ENCODE measurements around the gene UCK1.

UCK1 gene

GRCh38 chr9:131530920-131531832 lies at the start of gene UCK1:
Gene UCK1 (minus strand): TSS chr9:131531263. CDS start chr9:131531174, 89 bp downstream.
- H3K9ac ChIP-seq (ENCODE audit: insufficient read length, low read depth) = peak within 1 kb of the TSS; percentile 94
- peak; percentile 77 for DNase-seq (ENCODE audit: low read depth, low spot score)
- TF ChIP-seq SUZ12 (IDR thresholded peaks at IDR 0.05; ENCODE audit: extremely low read depth, insufficient read depth, insufficient read length) (no peak), YY1 (IDR thresholded peaks at IDR 0.05; ENCODE audit: insufficient read depth, insufficient read length) (no peak), ZNF274 (IDR thresholded peaks at IDR 0.05; ENCODE audit: low read depth, low read length) (no peak)

DNA sequence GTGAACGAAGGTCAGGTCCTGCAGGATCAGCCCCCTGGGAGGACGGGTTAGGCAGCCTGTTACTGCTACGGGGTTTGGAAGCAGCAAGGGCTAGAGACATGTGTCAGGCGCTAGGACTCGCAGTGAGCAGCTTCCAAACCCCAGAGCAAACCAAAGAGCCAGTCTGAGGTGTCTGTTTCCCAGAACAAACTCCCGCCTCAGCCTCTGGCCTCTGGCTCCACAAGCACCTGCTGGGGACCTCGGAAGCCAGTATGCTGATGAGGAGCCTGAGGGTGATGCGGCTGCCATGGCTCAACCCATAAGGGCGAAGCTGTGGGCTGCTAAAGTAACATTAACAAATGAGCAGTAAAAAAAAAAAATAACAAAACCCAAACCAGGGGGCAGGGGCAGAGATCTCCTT lies 49.3 kb upstream of the UCK1 start:
- peaks cover 2% of the 10 kb centered on the region for H3K4me1 ChIP-seq (ENCODE audit: insufficient read depth, insufficient read length)
- H3K27me3 ChIP-seq (ENCODE audit: insufficient read depth, insufficient read length) = no peaks in the 10 kb centered on the region
- TF ChIP-seq ZNF274 (IDR thresholded peaks at IDR 0.05; ENCODE audit: low read depth, low read length) (no peak), YY1 (IDR thresholded peaks at IDR 0.05; ENCODE audit: insufficient read depth, insufficient read length) (no peak), SUZ12 (IDR thresholded peaks at IDR 0.05; ENCODE audit: extremely low read depth, insufficient read depth, insufficient read length) (no peak)
- H3K4me3 ChIP-seq (ENCODE audit: insufficient read length, low read depth) = no peak overlapping the region
- H3K9me3 ChIP-seq (ENCODE audit: insufficient read depth, low read length) = no peaks in the 10 kb centered on the region
- peaks cover 92% of the 10 kb centered on the region for H3K36me3 ChIP-seq (ENCODE audit: insufficient read depth, insufficient read length, low read length)
- no peak for DNase-seq (ENCODE audit: low read depth, low spot score)
- H3K9ac ChIP-seq (ENCODE audit: insufficient read length, low read depth) = no peak overlapping the region

More at GRCh38 chr9:131530920-131531832, at the start of gene UCK1:
- Histone ChIP-seq H3K4me3 (ENCODE audit: insufficient read length, low read depth) (peak within 1 kb of the TSS; percentile 78), H3K9me3 (ENCODE audit: insufficient read depth, low read length) (no peaks in the 10 kb centered on the region), H3K36me3 (ENCODE audit: insufficient read depth, insufficient read length, low read length) (peaks cover 43% of the 10 kb centered on the region), H3K27me3 (ENCODE audit: insufficient read depth, insufficient read length) (no peaks in the 10 kb centered on the region), H3K4me1 (ENCODE audit: insufficient read depth, insufficient read length) (peaks cover 15% of the 10 kb centered on the region)

DNA sequence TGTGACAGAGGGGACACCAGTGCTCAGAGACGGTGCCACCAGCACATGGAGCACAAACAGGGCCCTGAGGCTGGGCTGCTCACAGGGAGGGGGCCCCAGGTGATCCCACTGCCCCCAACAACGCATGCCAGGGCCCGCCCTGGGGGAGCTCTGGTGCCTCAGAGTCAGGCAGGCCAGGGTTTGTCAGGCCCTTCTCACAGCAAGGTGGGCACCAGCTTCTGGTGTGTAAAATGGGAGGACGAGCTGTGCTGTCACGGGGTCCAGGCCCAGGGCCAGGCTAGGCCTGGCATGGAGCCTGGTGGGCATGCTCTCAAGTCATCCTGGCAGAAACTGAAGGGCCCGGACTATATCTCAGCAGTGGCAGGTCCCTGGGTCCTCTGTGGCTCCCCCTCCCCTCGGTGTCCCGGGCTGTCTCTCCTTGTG lies 48.7 kb upstream of the UCK1 start:
- no peak for TF ChIP-seq SUZ12 (IDR thresholded peaks at IDR 0.05; ENCODE audit: extremely low read depth, insufficient read depth, insufficient read length)
- TF ChIP-seq YY1 (IDR thresholded peaks at IDR 0.05; ENCODE audit: insufficient read depth, insufficient read length) = no peak
- no peak for TF ChIP-seq ZNF274 (IDR thresholded peaks at IDR 0.05; ENCODE audit: low read depth, low read length)
- DNase-seq (ENCODE audit: low read depth, low spot score) = no peak
- no peak overlapping the region for H3K4me3 ChIP-seq (ENCODE audit: insufficient read length, low read depth)
- peaks cover 90% of the 10 kb centered on the region for H3K36me3 ChIP-seq (ENCODE audit: insufficient read depth, insufficient read length, low read length)
- no peaks in the 10 kb centered on the region for H3K27me3 ChIP-seq (ENCODE audit: insufficient read depth, insufficient read length)
- no peaks in the 10 kb centered on the region for H3K9me3 ChIP-seq (ENCODE audit: insufficient read depth, low read length)
- peaks cover 8% of the 10 kb centered on the region for H3K4me1 ChIP-seq (ENCODE audit: insufficient read depth, insufficient read length)
- H3K9ac ChIP-seq (ENCODE audit: insufficient read length, low read depth) = no peak overlapping the region

- Histone ChIP-seq H3K9ac (ENCODE audit: insufficient read length, low read depth) (no peak overlapping the region), H3K4me1 (ENCODE audit: insufficient read depth, insufficient read length) (peaks cover 8% of the 10 kb centered on the region), H3K36me3 (ENCODE audit: insufficient read depth, insufficient read length, low read length) (peaks cover 82% of the 10 kb centered on the region), H3K27me3 (ENCODE audit: insufficient read depth, insufficient read length) (no peaks in the 10 kb centered on the region), H3K9me3 (ENCODE audit: insufficient read depth, low read length) (no peaks in the 10 kb centered on the region), H3K4me3 (ENCODE audit: insufficient read length, low read depth) (no peak overlapping the region)
- no peak for TF ChIP-seq SUZ12 (IDR thresholded peaks at IDR 0.05; ENCODE audit: extremely low read depth, insufficient read depth, insufficient read length)
- DNase-seq (ENCODE audit: low read depth, low spot score) = no peak
These were observed 47.9 kb upstream of the UCK1 start for GRCh38 chr9:131578731-131579504.

- Histone ChIP-seq H3K27me3 (ENCODE audit: insufficient read depth, insufficient read length) (no peaks in the 10 kb centered on the region), H3K9ac (ENCODE audit: insufficient read length, low read depth) (no peak overlapping the region), H3K4me3 (ENCODE audit: insufficient read length, low read depth) (no peak overlapping the region), H3K9me3 (ENCODE audit: insufficient read depth, low read length) (no peaks in the 10 kb centered on the region), H3K4me1 (ENCODE audit: insufficient read depth, insufficient read length) (peaks cover 8% of the 10 kb centered on the region), H3K36me3 (ENCODE audit: insufficient read depth, insufficient read length, low read length) (peaks cover 74% of the 10 kb centered on the region)
- DNase-seq (ENCODE audit: low read depth, low spot score) = no peak
- TF ChIP-seq SUZ12 (IDR thresholded peaks at IDR 0.05; ENCODE audit: extremely low read depth, insufficient read depth, insufficient read length) (no peak), ZNF274 (IDR thresholded peaks at IDR 0.05; ENCODE audit: low read depth, low read length) (no peak), YY1 (IDR thresholded peaks at IDR 0.05; ENCODE audit: insufficient read depth, insufficient read length) (no peak)
These were observed 47.0 kb upstream of the UCK1 start for GRCh38 chr9:131578021-131578420.

DNA sequence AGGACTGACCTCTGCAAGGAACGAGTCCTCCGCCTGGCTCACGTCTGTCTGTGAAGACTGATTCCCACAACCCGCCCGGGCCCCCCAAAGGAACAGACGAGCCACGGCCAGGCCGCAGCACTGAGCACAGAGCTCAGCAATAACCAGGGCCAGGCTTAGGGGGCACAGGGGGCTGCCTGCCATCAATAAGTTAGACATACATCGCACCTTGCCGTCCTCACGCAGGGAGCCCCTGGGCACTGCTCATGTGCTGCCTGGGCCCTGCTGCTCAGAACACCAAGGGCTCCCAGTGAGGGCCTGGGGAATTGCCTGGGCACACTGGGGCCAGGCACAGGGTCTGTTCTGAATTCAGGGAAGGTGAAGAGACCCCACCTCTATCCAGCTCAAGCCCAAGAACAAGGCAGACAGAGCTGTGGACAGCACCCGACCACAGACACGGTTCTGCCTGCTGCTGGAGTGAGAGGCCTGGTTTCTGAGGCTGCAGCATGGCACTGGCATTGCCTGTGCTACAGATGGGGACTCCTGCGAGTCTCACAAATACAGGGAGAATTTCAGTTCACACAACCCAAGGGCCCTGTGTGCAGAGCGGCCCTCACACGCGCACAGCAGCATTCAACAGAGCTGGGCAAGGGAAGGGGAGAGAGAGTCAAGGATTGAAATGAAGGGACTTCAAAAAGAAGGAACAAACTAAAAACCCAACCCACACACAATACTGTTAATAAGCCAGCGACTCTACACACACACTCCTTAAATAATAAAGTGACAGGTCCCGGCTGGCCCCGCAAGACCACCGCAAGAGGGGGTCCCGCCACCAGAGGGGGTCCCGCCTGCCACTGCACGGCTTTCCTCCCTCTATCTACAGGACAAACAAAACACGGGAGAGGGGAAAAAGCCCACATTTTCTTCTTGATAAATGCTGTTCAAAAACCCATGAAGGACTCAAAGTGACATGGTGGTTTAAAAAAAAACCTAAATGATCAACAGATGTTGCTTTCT lies 46.2 kb upstream of the UCK1 start:
- Histone ChIP-seq H3K4me3 (ENCODE audit: insufficient read length, low read depth) (no peak overlapping the region), H3K27me3 (ENCODE audit: insufficient read depth, insufficient read length) (no peaks in the 10 kb centered on the region), H3K9me3 (ENCODE audit: insufficient read depth, low read length) (no peaks in the 10 kb centered on the region), H3K9ac (ENCODE audit: insufficient read length, low read depth) (no peak overlapping the region), H3K36me3 (ENCODE audit: insufficient read depth, insufficient read length, low read length) (peaks cover 70% of the 10 kb centered on the region), H3K4me1 (ENCODE audit: insufficient read depth, insufficient read length) (peaks cover 8% of the 10 kb centered on the region)
- TF ChIP-seq ZNF274 (IDR thresholded peaks at IDR 0.05; ENCODE audit: low read depth, low read length) = no peak
- no peak for TF ChIP-seq YY1 (IDR thresholded peaks at IDR 0.05; ENCODE audit: insufficient read depth, insufficient read length)
- TF ChIP-seq SUZ12 (IDR thresholded peaks at IDR 0.05; ENCODE audit: extremely low read depth, insufficient read depth, insufficient read length) = no peak
- no peak for DNase-seq (ENCODE audit: low read depth, low spot score)

All from NT2/D1 (cell line).